GM21723 (cell line): ENCODE results near the gene ICE2.

Experiments used
- ATAC-seq: cut with Tn5 transposase; IDR thresholded peaks from one replicate; pipeline ENCODE4 v1.9.1; 2021; ENCODE audit warnings: mild to moderate bottlenecking, moderate library complexity; ENCODE audit not compliant: unreplicated experiment

Gene ICE2

GRCh38 chr15:60373745-60374144 is 105.2 kb downstream of the ICE2 start:
- ATAC-seq: no peak

GRCh38 chr15:60373327-60373726 is 105.6 kb downstream of the ICE2 start:
- no peak for ATAC-seq

GRCh38 chr15:60372756-60373155 is 106.2 kb downstream of the ICE2 start:
- ATAC-seq: no peak

GRCh38 chr15:60372227-60372626 is 106.7 kb downstream of the ICE2 start:
- ATAC-seq: no peak

- ATAC-seq: no peak
These were observed 107.5 kb downstream of the ICE2 start for GRCh38 chr15:60371175-60372051.

GRCh38 chr15:60370869-60371136 is 108.1 kb downstream of the ICE2 start:
- ATAC-seq: no peak

- ATAC-seq: no peak
These were observed 108.7 kb downstream of the ICE2 start for GRCh38 chr15:60370105-60370868.

- no peak for ATAC-seq
These were observed 109.2 kb downstream of the ICE2 start for GRCh38 chr15:60369696-60370095.
